HepG2 (cell line): ENCODE data around the gene MIDN. TPM values are rescaled to one million over a fixed set of nuclear protein-coding genes. Genes with fewer than 3 reads are reported as not detected.

ENCODE experiments used
- EZH2 ChIP-seq: conservative IDR thresholded peaks from 2 replicates; pipeline ENCODE4 v1.6.1; 2012; ENCODE audit warnings: mild to moderate bottlenecking, low read depth, low read length, moderate library complexity
- FOXC1 ChIP-seq: sonication (generic); formaldehyde crosslinking; IDR thresholded peaks from 2 replicates; pipeline ENCODE4 v1.8.0; 2022; ENCODE audit warnings: mild to moderate bottlenecking, missing genetic modification reagents, borderline replicate concordance
- GABPB1 ChIP-seq: IDR thresholded peaks from 2 replicates; pipeline ENCODE4 v1.6.1; 2016; ENCODE audit warnings: mild to moderate bottlenecking, missing genetic modification reagents, moderate library complexity, missing compliant biosample characterization
- HOXA7 ChIP-seq: sonication (generic); formaldehyde crosslinking; IDR thresholded peaks from 2 replicates; pipeline ENCODE4 v1.8.1; 2022; ENCODE audit warnings: mild to moderate bottlenecking, missing genetic modification reagents, moderate library complexity
- KAT2B ChIP-seq: fragments of 150-350 bp; IDR thresholded peaks from 2 replicates; pipeline ENCODE4 v1.6.1; 2014; ENCODE audit warnings: low read depth, low read length, borderline replicate concordance
- KDM2A ChIP-seq: sonication (generic); formaldehyde crosslinking; IDR thresholded peaks from 2 replicates; pipeline ENCODE4 v1.4.0; 2020; ENCODE audit warnings: low read depth, missing genetic modification reagents, borderline replicate concordance
- KMT2A ChIP-seq: sonication (generic); formaldehyde crosslinking; IDR thresholded peaks from 2 replicates; pipeline ENCODE4 v1.4.0; 2020; ENCODE audit warnings: missing genetic modification reagents
- PHB2 ChIP-seq: fragments of 450-650 bp; IDR thresholded peaks from 2 replicates; pipeline ENCODE4 v1.6.1; 2018; ENCODE audit not compliant: partially characterized antibody
- PHF8 ChIP-seq: sonication (generic); formaldehyde crosslinking; IDR thresholded peaks from 2 replicates; pipeline ENCODE4 v1.5.0; 2020; ENCODE audit warnings: missing genetic modification reagents
- POLR2A ChIP-seq, 2 experiments: IDR thresholded peaks; 2 replicates each; pipeline ENCODE4 v1.6.1; 2011; ENCODE audit warnings: low read depth in 2 of 2, low read length in 2 of 2, mild to moderate bottlenecking in 1 of 2, moderate library complexity in 1 of 2; ENCODE audit not compliant: insufficient read depth in 1 of 2
- RBFOX2 ChIP-seq: fragments of 200-400 bp; formaldehyde crosslinking; IDR thresholded peaks from 2 replicates; pipeline ENCODE4 v1.6.1; 2017; ENCODE audit warnings: low read depth, mild to moderate bottlenecking, low read length
- SP5 ChIP-seq: IDR thresholded peaks from 2 replicates; pipeline ENCODE4 v1.6.1; 2016; ENCODE audit warnings: low read depth, borderline replicate concordance
- TAF15 ChIP-seq: fragments of 200-400 bp; formaldehyde crosslinking; IDR thresholded peaks from one replicate; pipeline ENCODE4 v1.6.1; 2018; ENCODE audit warnings: mild to moderate bottlenecking, low read depth, low read length; ENCODE audit not compliant: poor library complexity, severe bottlenecking
- ZNF235 ChIP-seq: sonication (generic); formaldehyde crosslinking; IDR thresholded peaks from 2 replicates; pipeline ENCODE4 v1.8.1; 2023; ENCODE audit warnings: mild to moderate bottlenecking, missing genetic modification reagents, borderline replicate concordance
- ZNF34 ChIP-seq: sonication (generic); formaldehyde crosslinking; IDR thresholded peaks from 2 replicates; pipeline ENCODE4 v1.4.0; 2020; ENCODE audit warnings: mild to moderate bottlenecking, missing genetic modification reagents, borderline replicate concordance
- ZNF552 ChIP-seq: sonication (generic); formaldehyde crosslinking; IDR thresholded peaks from 2 replicates; pipeline ENCODE4 v1.9.0; 2022; ENCODE audit warnings: missing genetic modification reagents, mild to moderate bottlenecking, borderline replicate concordance
- ZNF724P ChIP-seq: sonication (generic); formaldehyde crosslinking; IDR thresholded peaks from 2 replicates; pipeline ENCODE4 v1.8.0; 2022; ENCODE audit warnings: missing genetic modification reagents, borderline replicate concordance
- polyA plus RNA-seq, 8 experiments: library from polyadenylated mRNA; depleted of rRNA in 3 of 8; stranded (reverse) in 7 of 8; unstranded in 1 of 8; fragments of >200 nt; fragmentation: Illumina TruSeq in 4 of 8; extraction: Trizol in 4 of 8; gene quantifications; 2 replicates each; pipeline versions ENCODE4 v1.2.1 to v1.2.3, GENCODE V29; 2011 to 2016; ENCODE audit warnings: low read depth in 4 of 8, missing spikeins in 1 of 8, mixed read lengths in 1 of 8; ENCODE audit not compliant: insufficient read depth in 1 of 8
- total RNA-seq, 5 experiments: library from RNA; depleted of rRNA; stranded (reverse); fragments of >200 nt; fragmentation: Illumina TruSeq; extraction: Trizol; gene quantifications; 2 replicates each; pipeline ENCODE4 v1.2.3, GENCODE V29; 2016; ENCODE audit warnings: low read depth in 1 of 5
- TF ChIP-seq, protein P1 (sequence below), 2 experiments: fragments of 450-650 bp in 1 of 2; sonication (generic) in 1 of 2; formaldehyde crosslinking; IDR thresholded peaks; 2 replicates each; pipeline versions ENCODE4 v1.5.0 to v1.8.0; 2020 to 2022; ENCODE audit warnings: mild to moderate bottlenecking in 1 of 2, missing genetic modification reagents in 1 of 2
- TF ChIP-seq, protein P2 (sequence below): IDR thresholded peaks from 2 replicates; pipeline ENCODE4 v1.6.1; 2012; ENCODE audit warnings: low read depth, low read length, improper control_type of control experiment
- TF ChIP-seq, protein P3 (sequence below): sonication (generic); formaldehyde crosslinking; IDR thresholded peaks from 2 replicates; pipeline ENCODE4 v1.4.0; 2020; ENCODE audit warnings: missing genetic modification reagents
- TF ChIP-seq, protein P4 (sequence below): sonication (generic); formaldehyde crosslinking; IDR thresholded peaks from 2 replicates; pipeline ENCODE4 v1.4.0; 2020; ENCODE audit warnings: missing genetic modification reagents, borderline replicate concordance
- TF ChIP-seq, protein P5 (sequence below): sonication (generic); formaldehyde crosslinking; IDR thresholded peaks from 2 replicates; pipeline ENCODE4 v1.4.0; 2020; ENCODE audit warnings: missing genetic modification reagents, low read depth, mild to moderate bottlenecking, borderline replicate concordance

Gene MIDN
- total and polyA plus RNA-seq, 2 of the 13 experiments (the other 11 are each of a cell fraction or from before 2014, with no cell fraction given), result 8.4 to 18.0 TPM

DNA sequence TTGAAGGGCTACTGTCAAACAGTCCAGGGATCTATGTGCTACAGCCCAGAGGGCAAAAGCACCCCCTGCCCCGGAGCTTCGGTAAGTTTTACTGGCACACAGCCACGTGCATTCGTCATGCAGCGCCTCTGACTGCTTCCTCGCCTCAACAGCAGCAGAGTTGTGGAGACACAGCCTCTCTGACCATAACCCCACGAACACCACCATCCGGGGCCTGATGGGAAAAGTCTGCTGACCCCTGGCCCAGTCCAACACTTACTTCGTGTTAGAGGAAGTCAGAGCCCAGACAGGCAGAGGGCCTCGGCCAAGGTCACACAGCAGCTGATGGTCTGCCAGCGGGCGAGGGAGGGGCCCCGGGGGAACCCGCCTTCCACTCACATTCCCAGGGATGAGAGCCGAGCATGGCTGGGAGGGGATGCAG lies 15.7 kb upstream of the MIDN start (continued):
- TF ChIP-seq, protein P1, sequence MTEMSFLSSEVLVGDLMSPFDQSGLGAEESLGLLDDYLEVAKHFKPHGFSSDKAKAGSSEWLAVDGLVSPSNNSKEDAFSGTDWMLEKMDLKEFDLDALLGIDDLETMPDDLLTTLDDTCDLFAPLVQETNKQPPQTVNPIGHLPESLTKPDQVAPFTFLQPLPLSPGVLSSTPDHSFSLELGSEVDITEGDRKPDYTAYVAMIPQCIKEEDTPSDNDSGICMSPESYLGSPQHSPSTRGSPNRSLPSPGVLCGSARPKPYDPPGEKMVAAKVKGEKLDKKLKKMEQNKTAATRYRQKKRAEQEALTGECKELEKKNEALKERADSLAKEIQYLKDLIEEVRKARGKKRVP (CRISPR knock-in tag; IDR thresholded peaks at IDR 0.05), result no peak
- TF ChIP-seq FOXC1 (CRISPR knock-in tag) (no peak), TAF15 (no peak), ZNF34 (CRISPR knock-in tag) (no peak), RBFOX2 (no peak), PHB2 (no peak), ZNF724P (CRISPR knock-in tag) (no peak), EZH2 (no peak), PHF8 (CRISPR knock-in tag) (no peak), GABPB1 (no peak), ZNF552 (no peak), POLR2A (IDR thresholded peaks at IDR 0.05; ENCODE audit: insufficient read depth in 1 of 2, low read depth in 2 of 2, low read length in 2 of 2) (no peak), SP5 (CRISPR knock-in tag) (no peak), KDM2A (CRISPR knock-in tag) (no peak), HOXA7 (CRISPR knock-in tag) (no peak), ZNF235 (CRISPR knock-in tag) (no peak), KMT2A (CRISPR knock-in tag) (no peak), KAT2B (no peak)
- TF ChIP-seq, protein P2, sequence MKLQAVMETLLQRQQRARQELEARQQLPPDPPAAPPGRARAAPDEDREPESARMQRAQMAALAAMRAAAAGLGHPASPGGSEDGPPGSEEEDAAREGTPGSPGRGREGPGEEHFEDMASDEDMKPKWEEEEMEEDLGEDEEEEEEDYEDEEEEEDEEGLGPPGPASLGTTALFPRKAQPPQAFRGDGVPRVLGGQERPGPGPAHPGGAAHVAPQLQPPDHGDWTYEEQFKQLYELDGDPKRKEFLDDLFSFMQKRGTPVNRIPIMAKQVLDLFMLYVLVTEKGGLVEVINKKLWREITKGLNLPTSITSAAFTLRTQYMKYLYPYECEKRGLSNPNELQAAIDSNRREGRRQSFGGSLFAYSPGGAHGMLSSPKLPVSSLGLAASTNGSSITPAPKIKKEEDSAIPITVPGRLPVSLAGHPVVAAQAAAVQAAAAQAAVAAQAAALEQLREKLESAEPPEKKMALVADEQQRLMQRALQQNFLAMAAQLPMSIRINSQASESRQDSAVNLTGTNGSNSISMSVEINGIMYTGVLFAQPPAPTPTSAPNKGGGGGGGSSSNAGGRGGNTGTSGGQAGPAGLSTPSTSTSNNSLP, result no peak
- TF ChIP-seq, protein P3, sequence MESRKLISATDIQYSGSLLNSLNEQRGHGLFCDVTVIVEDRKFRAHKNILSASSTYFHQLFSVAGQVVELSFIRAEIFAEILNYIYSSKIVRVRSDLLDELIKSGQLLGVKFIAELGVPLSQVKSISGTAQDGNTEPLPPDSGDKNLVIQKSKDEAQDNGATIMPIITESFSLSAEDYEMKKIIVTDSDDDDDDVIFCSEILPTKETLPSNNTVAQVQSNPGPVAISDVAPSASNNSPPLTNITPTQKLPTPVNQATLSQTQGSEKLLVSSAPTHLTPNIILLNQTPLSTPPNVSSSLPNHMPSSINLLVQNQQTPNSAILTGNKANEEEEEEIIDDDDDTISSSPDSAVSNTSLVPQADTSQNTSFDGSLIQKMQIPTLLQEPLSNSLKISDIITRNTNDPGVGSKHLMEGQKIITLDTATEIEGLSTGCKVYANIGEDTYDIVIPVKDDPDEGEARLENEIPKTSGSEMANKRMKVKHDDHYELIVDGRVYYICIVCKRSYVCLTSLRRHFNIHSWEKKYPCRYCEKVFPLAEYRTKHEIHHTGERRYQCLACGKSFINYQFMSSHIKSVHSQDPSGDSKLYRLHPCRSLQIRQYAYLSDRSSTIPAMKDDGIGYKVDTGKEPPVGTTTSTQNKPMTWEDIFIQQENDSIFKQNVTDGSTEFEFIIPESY (CRISPR knock-in tag), result peak; percentile 69
- TF ChIP-seq, protein P4, sequence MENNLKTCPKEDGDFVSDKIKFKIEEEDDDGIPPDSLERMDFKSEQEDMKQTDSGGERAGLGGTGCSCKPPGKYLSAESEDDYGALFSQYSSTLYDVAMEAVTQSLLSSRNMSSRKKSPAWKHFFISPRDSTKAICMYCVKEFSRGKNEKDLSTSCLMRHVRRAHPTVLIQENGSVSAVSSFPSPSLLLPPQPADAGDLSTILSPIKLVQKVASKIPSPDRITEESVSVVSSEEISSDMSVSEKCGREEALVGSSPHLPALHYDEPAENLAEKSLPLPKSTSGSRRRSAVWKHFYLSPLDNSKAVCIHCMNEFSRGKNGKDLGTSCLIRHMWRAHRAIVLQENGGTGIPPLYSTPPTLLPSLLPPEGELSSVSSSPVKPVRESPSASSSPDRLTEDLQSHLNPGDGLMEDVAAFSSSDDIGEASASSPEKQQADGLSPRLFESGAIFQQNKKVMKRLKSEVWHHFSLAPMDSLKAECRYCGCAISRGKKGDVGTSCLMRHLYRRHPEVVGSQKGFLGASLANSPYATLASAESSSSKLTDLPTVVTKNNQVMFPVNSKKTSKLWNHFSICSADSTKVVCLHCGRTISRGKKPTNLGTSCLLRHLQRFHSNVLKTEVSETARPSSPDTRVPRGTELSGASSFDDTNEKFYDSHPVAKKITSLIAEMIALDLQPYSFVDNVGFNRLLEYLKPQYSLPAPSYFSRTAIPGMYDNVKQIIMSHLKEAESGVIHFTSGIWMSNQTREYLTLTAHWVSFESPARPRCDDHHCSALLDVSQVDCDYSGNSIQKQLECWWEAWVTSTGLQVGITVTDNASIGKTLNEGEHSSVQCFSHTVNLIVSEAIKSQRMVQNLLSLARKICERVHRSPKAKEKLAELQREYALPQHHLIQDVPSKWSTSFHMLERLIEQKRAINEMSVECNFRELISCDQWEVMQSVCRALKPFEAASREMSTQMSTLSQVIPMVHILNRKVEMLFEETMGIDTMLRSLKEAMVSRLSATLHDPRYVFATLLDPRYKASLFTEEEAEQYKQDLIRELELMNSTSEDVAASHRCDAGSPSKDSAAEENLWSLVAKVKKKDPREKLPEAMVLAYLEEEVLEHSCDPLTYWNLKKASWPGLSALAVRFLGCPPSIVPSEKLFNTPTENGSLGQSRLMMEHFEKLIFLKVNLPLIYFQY, result no peak
- TF ChIP-seq, protein P5, sequence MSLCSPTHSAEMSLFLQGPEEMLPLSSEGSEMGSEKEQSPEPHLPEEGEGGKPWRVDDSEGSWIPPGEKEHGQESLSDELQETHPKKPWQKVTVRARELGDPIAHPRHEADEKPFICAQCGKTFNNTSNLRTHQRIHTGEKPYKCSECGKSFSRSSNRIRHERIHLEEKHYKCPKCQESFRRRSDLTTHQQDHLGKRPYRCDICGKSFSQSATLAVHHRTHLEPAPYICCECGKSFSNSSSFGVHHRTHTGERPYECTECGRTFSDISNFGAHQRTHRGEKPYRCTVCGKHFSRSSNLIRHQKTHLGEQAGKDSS (CRISPR knock-in tag), result no peak
